Mammary epithelial cell (primary cell): ENCODE results near the gene RALGDS.

Source experiments
- CTCF ChIP-seq, 2 donors: IDR thresholded peaks in 1 of 2; conservative IDR thresholded peaks in 1 of 2; 2 replicates each; pipeline ENCODE4 v1.5.1; 2011 to 2012; ENCODE audit warnings: inconsistent platforms in 2 of 2, low read length in 2 of 2, mild to moderate bottlenecking in 2 of 2, control low read depth in 1 of 2, low read depth in 1 of 2; ENCODE audit not compliant: insufficient read depth in 1 of 2; ENCODE audit errors: extremely low read depth in 1 of 2
- EZH2 ChIP-seq: IDR thresholded peaks from 2 replicates; pipeline ENCODE4 v1.6.1; 2012; ENCODE audit warnings: low read length, inconsistent platforms, borderline replicate concordance

- TF ChIP-seq CTCF (conservative IDR thresholded peaks at IDR 0.05 in 1 of 2, IDR thresholded peaks at IDR 0.05 in 1 of 2; ENCODE audit: extremely low read depth in 1 of 2, insufficient read depth in 1 of 2, low read depth in 1 of 2, low read length in 2 of 2) (no peak), EZH2 (no peak)
Observed at GRCh38 chr9:133165452-133165730, 44.4 kb upstream of the RALGDS start.
